Ishikawa (cell line): ENCODE measurements around the gene MRPS11.

Source experiments
- CREB1 ChIP-seq: IDR thresholded peaks from 2 replicates; pipeline ENCODE4 v1.6.1; 2012; ENCODE audit warnings: low read depth
- EGR1 ChIP-seq: IDR thresholded peaks from 2 replicates; pipeline ENCODE4 v1.6.1; 2012
- EP300 ChIP-seq: IDR thresholded peaks from 2 replicates; pipeline ENCODE4 v1.6.1; 2012; ENCODE audit warnings: borderline replicate concordance
- FOXM1 ChIP-seq: IDR thresholded peaks from 2 replicates; pipeline ENCODE4 v1.6.1; 2012; ENCODE audit warnings: low read depth, borderline replicate concordance
- NFIC ChIP-seq: IDR thresholded peaks from 2 replicates; pipeline ENCODE4 v1.6.1; 2012
- TAF1 ChIP-seq: IDR thresholded peaks from 2 replicates; pipeline ENCODE4 v1.6.1; 2012; ENCODE audit warnings: low read depth, mild to moderate bottlenecking
- TCF12 ChIP-seq: IDR thresholded peaks from 2 replicates; pipeline ENCODE4 v1.6.1; 2012; ENCODE audit warnings: low read depth
- TEAD4 ChIP-seq: IDR thresholded peaks from 2 replicates; pipeline ENCODE4 v1.6.1; 2012
- YY1 ChIP-seq: IDR thresholded peaks from 2 replicates; pipeline ENCODE4 v1.6.1; 2012; ENCODE audit warnings: low read depth
- TF ChIP-seq, protein P1 (sequence below): IDR thresholded peaks from 2 replicates; pipeline ENCODE4 v1.6.1; 2012; ENCODE audit warnings: low read depth, mild to moderate bottlenecking
- TF ChIP-seq, protein P2 (sequence below): IDR thresholded peaks from 2 replicates; pipeline ENCODE4 v1.6.1; 2012
- TF ChIP-seq, protein P3 (sequence below): IDR thresholded peaks from 2 replicates; pipeline ENCODE4 v1.6.1; 2012

DNA sequence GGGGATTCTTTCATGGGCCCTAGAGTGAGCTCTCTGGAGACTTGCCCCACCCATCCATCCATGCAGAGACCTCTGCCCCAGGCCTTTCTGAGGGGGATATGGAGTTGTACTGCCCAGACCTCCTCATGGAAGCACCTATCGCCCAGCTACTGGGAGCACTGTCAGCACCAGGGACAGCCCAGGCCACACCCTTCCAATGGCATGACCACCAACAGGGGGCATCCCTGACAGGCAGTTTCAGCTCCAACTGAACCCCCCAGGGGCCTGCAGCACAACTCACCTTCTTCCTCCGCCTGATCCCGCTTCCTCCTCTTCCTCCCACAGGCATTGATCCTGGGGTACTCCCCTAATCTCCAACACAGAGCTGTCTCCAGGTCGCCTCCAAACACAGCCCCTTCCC lies 21.8 kb downstream of the MRPS11 start:
- TF ChIP-seq NFIC: no peak
- TF ChIP-seq EGR1: no peak
- TF ChIP-seq, protein P1, sequence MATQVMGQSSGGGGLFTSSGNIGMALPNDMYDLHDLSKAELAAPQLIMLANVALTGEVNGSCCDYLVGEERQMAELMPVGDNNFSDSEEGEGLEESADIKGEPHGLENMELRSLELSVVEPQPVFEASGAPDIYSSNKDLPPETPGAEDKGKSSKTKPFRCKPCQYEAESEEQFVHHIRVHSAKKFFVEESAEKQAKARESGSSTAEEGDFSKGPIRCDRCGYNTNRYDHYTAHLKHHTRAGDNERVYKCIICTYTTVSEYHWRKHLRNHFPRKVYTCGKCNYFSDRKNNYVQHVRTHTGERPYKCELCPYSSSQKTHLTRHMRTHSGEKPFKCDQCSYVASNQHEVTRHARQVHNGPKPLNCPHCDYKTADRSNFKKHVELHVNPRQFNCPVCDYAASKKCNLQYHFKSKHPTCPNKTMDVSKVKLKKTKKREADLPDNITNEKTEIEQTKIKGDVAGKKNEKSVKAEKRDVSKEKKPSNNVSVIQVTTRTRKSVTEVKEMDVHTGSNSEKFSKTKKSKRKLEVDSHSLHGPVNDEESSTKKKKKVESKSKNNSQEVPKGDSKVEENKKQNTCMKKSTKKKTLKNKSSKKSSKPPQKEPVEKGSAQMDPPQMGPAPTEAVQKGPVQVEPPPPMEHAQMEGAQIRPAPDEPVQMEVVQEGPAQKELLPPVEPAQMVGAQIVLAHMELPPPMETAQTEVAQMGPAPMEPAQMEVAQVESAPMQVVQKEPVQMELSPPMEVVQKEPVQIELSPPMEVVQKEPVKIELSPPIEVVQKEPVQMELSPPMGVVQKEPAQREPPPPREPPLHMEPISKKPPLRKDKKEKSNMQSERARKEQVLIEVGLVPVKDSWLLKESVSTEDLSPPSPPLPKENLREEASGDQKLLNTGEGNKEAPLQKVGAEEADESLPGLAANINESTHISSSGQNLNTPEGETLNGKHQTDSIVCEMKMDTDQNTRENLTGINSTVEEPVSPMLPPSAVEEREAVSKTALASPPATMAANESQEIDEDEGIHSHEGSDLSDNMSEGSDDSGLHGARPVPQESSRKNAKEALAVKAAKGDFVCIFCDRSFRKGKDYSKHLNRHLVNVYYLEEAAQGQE: peak; percentile 70
- TF ChIP-seq TAF1: no peak
- TF ChIP-seq FOXM1: no peak
- no peak for TF ChIP-seq TCF12
- no peak for TF ChIP-seq CREB1
- no peak for TF ChIP-seq TEAD4
- no peak for TF ChIP-seq EP300
- no peak for TF ChIP-seq YY1
- TF ChIP-seq, protein P2, sequence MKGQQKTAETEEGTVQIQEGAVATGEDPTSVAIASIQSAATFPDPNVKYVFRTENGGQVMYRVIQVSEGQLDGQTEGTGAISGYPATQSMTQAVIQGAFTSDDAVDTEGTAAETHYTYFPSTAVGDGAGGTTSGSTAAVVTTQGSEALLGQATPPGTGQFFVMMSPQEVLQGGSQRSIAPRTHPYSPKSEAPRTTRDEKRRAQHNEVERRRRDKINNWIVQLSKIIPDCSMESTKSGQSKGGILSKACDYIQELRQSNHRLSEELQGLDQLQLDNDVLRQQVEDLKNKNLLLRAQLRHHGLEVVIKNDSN: no peak
- TF ChIP-seq, protein P3, sequence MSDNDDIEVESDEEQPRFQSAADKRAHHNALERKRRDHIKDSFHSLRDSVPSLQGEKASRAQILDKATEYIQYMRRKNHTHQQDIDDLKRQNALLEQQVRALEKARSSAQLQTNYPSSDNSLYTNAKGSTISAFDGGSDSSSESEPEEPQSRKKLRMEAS: no peak
